Suprapubic skin (tissue), 4 donors: Measurements from ENCODE around the gene PUM1. TPM values are rescaled to one million over a fixed set of nuclear protein-coding genes. Genes with fewer than 3 reads are reported as not detected.

Experiments used
- DNase-seq, 2 donors: peaks; one replicate each; pipeline ENCODE4 v3.0.0-alpha.2; 2019; ENCODE audit warnings: low spot score in 2 of 2
- H3K27ac ChIP-seq: fragments of 200-600 bp; sonication (generic); one replicate; pipeline ENCODE4 v1.5.1; 2019
- H3K27me3 ChIP-seq: fragments of 200-600 bp; sonication (generic); one replicate; pipeline ENCODE4 v1.5.1; 2019
- H3K36me3 ChIP-seq: fragments of 200-600 bp; sonication (generic); one replicate; pipeline ENCODE4 v1.5.1; 2019
- H3K4me1 ChIP-seq: fragments of 200-600 bp; sonication (generic); one replicate; pipeline ENCODE4 v1.5.1; 2019
- H3K4me3 ChIP-seq: fragments of 200-600 bp; sonication (generic); one replicate; pipeline ENCODE4 v1.5.1; 2019; ENCODE audit warnings: mild to moderate bottlenecking
- H3K9me3 ChIP-seq: fragments of 200-600 bp; sonication (generic); one replicate; pipeline ENCODE4 v1.5.1; 2019
- CTCF ChIP-seq, 2 donors: fragments of 200-600 bp in 1 of 2; fragments of 450-650 bp in 1 of 2; sonication (generic) in 1 of 2; IDR thresholded peaks; one replicate each; pipeline ENCODE4 v1.5.1; 2016 to 2019; ENCODE audit warnings: antibody characterized with exemption in 2 of 2, mild to moderate bottlenecking in 1 of 2, moderate library complexity in 1 of 2
- EP300 ChIP-seq: sonication (generic); formaldehyde crosslinking; IDR thresholded peaks from one replicate; pipeline ENCODE4 v1.6.1; 2017; ENCODE audit warnings: antibody characterized with exemption
- POLR2A ChIP-seq, 2 donors: fragments of 450-650 bp; IDR thresholded peaks; one replicate each; pipeline ENCODE4 v1.6.1; 2017; ENCODE audit warnings: antibody characterized with exemption in 2 of 2, mild to moderate bottlenecking in 2 of 2, moderate library complexity in 2 of 2
- POLR2AphosphoS5 ChIP-seq, 3 donors: sonication (generic); formaldehyde crosslinking; IDR thresholded peaks; one replicate each; pipeline ENCODE4 v1.6.1; 2017; ENCODE audit warnings: antibody characterized with exemption in 3 of 3
- WGBS: methylation state at CpG from one replicate; pipeline ENCODE4 v1.1.5; 2018; 5-methylcytosine and 5-hydroxymethylcytosine counted together
- total RNA-seq, 4 donors: library from RNA; depleted of rRNA; stranded (reverse); fragments of >200 nt; gene quantifications; one replicate each; pipeline ENCODE4 v1.1.0, GENCODE V29; 2016

PUM1 gene
- total RNA-seq, 4 donors from 2014 or later: 100 to 132 (median 110) TPM

DNA sequence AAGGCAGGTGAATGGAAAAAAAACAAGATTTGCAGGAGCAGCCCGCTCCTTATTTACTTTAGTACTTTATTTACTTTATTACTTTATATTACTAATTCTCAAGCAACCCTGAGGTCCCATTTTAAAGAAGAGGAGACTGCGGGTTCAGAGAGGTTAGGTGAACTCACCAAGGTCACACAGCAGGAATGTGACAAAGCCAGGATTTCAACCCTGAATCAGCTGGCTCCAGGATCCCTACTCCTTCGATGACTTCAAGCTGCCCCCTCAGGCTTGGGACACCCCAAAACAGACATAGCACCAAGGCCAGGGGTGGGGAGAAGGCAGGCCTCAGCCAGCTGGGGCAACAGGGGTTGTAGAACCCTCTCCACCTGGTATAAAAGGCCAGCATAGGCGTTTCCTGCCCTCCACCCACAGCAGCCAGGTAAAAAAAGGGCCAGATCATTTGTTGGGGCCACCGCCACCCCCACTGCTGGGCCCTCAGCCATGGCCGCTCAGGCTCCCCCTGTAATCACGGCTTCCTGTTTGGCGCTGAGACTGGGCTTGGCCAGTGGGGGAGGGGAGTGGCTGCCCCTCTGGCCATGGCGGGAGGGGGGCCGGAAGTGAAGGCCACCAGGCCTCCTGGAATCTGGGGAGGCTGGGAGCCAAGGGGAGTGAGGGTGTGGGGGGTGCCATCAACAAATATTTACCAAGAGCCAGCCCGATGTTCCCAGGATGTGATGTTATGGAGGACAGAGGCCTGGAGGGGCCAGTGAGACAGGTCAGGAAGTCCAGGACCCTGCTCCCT lies 163.5 kb downstream of the PUM1 start:
- TF ChIP-seq POLR2A (IDR thresholded peaks at IDR 0.05): no peak
- no peak for TF ChIP-seq POLR2AphosphoS5 (IDR thresholded peaks at IDR 0.05)
- TF ChIP-seq EP300: no peak
- no peak for TF ChIP-seq CTCF (IDR thresholded peaks at IDR 0.05)
- Histone ChIP-seq H3K27me3 (no peaks in the 10 kb centered on the region), H3K27ac (no peak overlapping the region), H3K9me3 (no peaks in the 10 kb centered on the region), H3K36me3 (no peaks in the 10 kb centered on the region), H3K4me3 (no peak overlapping the region), H3K4me1 (peaks cover 10% of the 10 kb centered on the region)
- 69% methylated on average over 4 of the region's 11 CpGs for WGBS
- DNase-seq: no peak

DNA sequence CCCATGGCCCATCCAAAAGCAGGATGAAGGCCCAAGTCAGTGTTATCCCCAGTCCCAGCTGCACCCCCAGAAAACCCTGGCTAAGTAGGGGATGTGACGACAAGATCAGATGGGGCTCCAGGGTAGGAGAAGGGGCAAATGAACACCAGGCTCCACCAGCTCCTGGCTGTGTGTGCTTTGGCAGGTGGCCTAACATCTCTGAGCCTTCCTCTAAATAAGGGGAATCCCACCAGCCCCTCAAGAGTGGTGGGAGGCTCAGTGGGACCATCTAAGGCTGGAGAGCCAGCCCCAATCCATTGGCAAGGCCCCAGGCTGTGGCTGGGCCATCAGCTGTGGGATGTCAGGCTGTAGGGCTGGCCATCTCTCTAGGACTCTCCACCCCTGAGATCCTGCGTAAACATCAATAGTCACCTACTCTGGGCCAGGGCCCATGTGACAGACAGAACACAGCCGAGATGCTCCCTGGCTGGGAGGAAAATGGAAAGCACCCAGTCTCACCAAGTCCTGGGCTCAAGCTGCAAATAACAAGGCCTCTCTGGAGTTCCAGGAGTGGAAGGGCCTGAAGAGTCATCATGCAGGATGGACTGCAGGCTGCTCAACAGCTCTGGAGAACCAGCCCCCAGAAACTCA lies 164.5 kb downstream of the PUM1 start:
- Histone ChIP-seq H3K4me3 (no peak overlapping the region), H3K9me3 (no peaks in the 10 kb centered on the region), H3K36me3 (no peaks in the 10 kb centered on the region), H3K27ac (no peak overlapping the region), H3K4me1 (peaks cover 7% of the 10 kb centered on the region), H3K27me3 (no peaks in the 10 kb centered on the region)
- WGBS: 100% methylated on average over 1 of the region's 3 CpGs
- DNase-seq: no peak
- TF ChIP-seq POLR2AphosphoS5 (IDR thresholded peaks at IDR 0.05) (no peak), CTCF (IDR thresholded peaks at IDR 0.05) (no peak), POLR2A (IDR thresholded peaks at IDR 0.05) (no peak), EP300 (no peak)

DNA sequence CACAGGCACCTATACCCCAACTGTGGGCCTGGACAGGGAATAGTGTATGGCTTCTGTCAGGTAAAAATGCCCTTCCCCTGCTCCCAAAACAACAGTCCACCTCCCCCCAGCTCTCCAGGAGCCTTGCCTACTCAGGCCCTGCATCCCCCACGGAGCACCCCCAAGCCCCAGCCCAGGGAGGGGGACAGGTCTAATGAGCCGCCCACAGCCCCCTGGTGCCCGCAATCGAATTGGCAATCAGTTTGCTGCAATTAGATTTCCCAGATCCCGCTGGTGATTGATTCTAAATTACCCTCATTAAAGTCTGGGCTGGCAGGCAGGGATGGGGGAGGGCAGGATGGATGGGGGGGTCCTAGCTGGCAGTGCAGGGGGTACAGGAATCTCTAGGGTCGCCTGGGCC lies 165.0 kb downstream of the PUM1 start:
- Histone ChIP-seq H3K36me3 (no peaks in the 10 kb centered on the region), H3K4me1 (peaks cover 5% of the 10 kb centered on the region), H3K27ac (no peak overlapping the region), H3K9me3 (no peaks in the 10 kb centered on the region), H3K4me3 (no peak overlapping the region), H3K27me3 (no peaks in the 10 kb centered on the region)
- no peak for DNase-seq
- WGBS: 91% methylated on average over 6 of the region's 6 CpGs
- TF ChIP-seq POLR2A (IDR thresholded peaks at IDR 0.05) (no peak), POLR2AphosphoS5 (IDR thresholded peaks at IDR 0.05) (no peak)

DNA sequence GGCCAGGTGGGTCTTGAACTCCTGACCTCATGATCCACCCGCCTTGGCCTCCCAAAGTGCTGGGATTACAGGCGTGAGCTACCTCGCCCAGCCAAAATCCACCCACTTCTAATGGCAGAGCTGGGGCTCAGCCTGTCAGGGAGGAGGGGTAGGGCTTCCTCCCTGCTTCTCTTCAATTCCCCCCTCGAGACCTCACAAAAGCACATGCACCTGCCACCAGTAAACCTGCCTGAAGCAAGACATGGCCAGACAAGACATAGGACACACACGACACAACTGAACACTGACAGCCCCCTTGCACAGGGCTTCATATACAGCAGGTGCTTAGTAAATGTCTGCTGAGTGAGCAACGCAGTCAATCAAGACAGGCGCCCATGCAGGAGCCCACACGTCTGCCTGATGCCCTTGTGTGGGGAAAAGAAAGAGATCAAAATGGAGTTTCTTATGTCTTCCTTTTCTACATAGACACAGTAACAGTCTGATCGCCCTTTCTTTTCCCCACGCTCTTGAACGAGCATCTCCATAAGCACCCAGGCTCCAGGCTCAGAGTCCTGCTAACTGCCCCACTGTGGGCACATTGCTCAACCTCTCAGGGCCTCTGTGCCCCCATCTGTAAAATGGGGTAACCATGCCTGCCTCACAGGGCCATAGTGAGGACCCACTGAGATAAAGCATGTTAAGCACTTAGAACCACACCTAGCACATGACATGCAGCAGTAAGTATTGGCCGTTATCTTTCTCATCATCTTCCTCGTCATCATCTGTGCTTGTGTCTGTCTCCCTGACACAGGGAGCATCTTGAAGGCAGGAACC lies 165.7 kb downstream of the PUM1 start:
- Histone ChIP-seq H3K9me3 (no peaks in the 10 kb centered on the region), H3K36me3 (no peaks in the 10 kb centered on the region), H3K4me3 (no peak overlapping the region), H3K27ac (no peak overlapping the region), H3K27me3 (no peaks in the 10 kb centered on the region), H3K4me1 (peaks cover 5% of the 10 kb centered on the region)
- no peak for DNase-seq
- no peak for TF ChIP-seq POLR2AphosphoS5 (IDR thresholded peaks at IDR 0.05)
- 71% methylated on average over 11 of the region's 13 CpGs for WGBS

GRCh38 chr1:30898031-30898815 lies 167.3 kb downstream of the PUM1 start:
- Histone ChIP-seq H3K36me3 (no peaks in the 10 kb centered on the region), H3K4me1 (peaks cover 5% of the 10 kb centered on the region), H3K4me3 (no peak overlapping the region), H3K27me3 (no peaks in the 10 kb centered on the region), H3K27ac (no peak overlapping the region), H3K9me3 (no peaks in the 10 kb centered on the region)
- 87% methylated on average over 9 of the region's 10 CpGs for WGBS
- no peak for DNase-seq
- TF ChIP-seq POLR2A (IDR thresholded peaks at IDR 0.05) (no peak), POLR2AphosphoS5 (IDR thresholded peaks at IDR 0.05) (no peak), CTCF (IDR thresholded peaks at IDR 0.05) (no peak), EP300 (no peak)
